SHP77 (cell line): Measurements from ENCODE around the gene C1orf141.
"Not testable (repeated sequence)": the region's sequence is repeated elsewhere in the genome, so short reads cannot be mapped to it uniquely, and the experiment has no call there.

Source experiments
- DNase-seq, 2 experiments: peaks; one replicate each; lab custom pipeline; 2025; lab: John Stamatoyannopoulos, UW

Gene C1orf141

DNA sequence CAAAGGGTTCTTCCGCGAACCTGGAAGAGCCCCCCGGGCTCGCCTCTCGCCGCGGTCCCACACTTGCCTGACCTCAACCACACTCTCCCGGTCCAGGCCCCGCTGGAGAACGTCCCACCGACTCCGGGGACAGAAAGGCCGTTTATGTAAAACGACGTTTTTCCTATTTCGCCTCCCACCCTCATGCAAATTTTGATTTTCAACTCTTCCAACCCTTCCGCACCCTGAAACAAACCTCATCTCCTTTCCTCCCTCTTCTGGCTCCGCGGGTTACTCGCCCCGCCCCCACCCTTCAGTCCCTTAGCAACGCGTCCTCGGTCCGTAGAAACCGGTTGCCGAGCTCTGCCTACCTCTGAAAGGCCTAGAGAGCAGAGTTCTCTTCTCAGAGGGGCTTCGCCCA lies at the start of gene C1orf141:
Gene C1orf141 (minus strand): TSS at position 276 of the 400 bp plus-strand sequence. CDS start 7,730 bp downstream, outside the sequence.
- DNase-seq = no peak

DNA sequence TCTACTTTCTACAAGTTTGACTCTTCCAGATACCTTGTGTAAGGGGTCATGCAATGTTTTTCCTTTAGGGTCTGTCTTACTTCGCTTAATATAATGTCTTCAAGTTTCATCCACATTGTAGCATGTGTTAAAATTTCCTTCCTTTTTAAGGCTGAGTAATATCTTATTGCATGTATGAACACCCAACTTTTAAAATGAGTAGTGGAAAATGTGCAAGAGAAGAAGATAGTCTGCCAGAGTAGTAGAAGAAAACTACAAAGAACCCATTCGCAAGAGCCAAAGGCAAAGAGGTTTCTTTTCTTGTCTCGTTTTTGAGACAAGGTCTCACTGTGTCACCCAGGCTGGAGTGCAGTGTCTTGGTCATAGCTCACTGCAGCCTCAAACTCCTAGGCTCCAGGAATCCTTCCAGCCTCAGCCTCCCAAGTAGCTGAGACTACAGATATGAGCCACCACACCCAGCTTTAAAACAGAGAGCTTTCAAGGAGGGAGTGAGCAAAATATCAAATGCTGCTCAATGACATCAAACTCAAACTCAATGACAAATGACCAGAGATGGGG lies 40.8 kb upstream of the C1orf141 start:
- DNase-seq = no peak

DNA sequence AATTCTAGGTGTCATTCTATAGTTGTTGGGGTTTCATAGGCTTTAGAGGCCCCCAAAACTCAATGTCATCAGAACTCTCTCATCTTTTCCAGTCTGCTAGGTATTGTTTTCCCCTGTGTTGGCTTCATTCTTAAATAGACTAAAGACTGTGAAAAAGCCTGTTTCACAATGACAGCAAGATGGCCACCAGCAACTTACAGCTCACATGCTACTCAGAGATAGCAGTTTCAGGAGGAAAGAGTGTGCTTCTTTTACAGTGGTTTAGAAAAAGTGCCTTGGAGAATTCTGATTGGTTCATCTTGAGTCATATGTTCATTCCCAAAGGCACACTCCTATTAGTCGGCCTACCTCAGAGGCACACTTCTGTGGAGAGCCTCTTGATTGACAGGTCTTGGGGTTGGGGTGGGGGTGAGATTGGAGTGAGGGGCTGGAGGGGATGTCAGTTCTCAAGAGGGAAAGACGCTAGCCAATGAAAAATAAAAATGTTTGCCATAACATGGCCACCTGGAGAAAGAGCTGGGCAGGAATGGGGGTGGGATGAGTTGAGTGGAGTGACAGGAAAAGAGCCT lies 40.0 kb upstream of the C1orf141 start:
- no peak for DNase-seq

DNA sequence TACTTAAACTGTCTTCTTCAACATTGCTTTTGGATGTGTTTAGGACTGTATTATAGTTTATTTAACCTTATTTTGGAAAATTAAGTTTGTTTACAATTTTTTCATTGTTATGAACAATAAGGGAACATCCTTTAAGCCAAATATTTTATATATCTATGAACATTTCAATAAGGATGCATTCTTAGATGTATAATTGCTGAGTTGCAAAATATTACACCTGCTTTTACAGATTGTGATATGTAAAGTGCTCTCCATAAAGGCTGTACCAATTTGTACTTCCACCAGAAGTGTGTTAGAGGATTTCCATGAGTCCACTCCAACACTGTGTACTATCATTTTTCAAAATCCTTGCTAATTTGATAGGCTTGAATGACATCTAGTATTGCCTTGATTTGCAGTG lies 39.2 kb upstream of the C1orf141 start:
- DNase-seq = no peak

DNA sequence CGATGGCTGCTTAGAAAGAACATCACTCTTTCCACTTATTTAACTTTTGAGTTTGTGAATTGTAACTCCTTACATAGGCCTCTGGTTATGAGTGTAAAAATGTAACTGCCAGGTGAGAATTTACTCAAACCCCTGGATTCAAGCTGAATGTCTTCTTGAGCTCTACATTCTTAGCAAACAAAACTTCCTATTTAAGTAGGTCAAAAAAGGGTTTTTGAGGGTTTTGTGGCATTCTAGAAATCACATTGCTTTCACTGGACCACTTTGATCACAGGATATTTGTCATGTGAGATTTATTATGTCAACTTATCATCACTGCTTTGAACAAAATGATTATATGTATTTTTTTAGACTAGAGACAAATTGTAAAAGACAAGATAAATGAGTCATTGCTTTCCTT lies 37.2 kb upstream of the C1orf141 start:
- no peak for DNase-seq

DNA sequence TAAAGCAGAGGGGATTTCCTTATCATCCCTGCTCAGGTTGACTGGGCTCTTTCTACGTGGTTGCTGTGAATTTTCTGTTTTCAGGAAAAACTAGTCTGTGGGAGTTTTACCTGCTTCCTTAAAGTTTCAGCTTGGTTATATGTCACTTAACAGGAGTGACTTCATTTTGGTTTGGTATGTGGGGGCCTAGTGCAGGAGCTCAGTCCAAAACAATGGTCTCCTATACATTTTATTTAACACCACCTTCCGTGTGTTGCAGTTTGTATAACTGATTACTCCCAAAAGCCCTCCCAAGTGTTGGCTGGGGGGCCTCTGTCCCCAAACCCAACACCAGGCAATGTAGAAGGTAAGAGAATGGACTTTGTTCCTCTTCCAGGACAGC lies 36.8 kb upstream of the C1orf141 start:
- no peak for DNase-seq

DNA sequence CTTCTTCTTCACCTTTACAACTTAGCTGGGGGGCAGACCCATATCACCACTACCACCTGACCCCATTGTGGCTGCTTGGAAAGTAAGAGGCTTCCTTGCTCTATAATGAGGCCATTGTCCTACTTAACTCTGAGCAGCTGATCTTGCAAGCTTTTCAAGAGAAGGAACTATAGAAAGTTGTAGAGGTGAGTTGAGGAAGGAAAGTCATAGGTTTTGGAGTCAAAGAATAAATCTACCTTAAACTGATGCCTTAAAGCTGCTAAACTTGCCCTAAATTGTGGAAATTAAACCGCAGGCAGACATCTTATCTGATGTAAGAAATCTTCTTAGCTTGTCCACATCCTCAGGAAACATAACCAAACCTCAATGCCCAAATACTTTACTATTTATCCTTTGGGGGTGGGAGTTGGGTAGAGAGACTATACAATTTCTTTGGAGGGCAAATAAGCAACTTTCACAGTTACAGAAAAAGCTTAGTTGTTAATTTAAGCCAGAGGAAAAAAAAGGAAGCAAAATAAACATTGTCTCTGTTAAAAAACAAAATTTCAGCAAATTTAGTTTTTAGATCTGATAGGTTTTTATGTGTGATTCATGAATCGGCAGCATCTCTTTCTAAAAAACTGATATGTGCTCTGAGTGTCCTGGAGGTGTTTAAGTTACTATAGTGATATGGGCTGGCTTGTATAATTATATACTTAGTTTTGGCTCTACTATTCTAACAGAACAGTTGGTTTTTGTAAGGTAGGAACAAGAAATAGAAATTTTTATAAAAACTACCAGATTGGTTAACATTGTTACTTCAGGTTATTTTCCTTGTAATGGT lies 36.2 kb upstream of the C1orf141 start:
- no peak for DNase-seq

DNA sequence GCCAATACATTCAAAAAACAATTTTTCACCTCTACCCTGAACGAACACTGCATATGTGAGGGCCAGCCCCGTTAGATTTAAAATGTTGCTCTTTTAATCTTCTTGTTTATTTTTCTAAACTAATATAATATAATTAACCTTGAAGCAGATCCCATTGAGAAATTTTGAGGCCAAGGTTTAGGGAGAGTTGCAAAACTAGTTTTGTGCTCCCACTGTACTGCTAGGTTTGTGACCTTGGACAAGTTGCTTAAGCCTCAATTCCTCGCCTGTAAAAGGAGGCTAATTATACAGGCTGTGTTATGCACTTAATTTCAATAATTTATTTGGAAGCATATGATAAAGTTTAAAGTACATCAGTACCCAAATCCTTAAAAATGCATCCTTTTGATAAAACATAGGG lies 35.2 kb upstream of the C1orf141 start:
- DNase-seq = no peak

DNA sequence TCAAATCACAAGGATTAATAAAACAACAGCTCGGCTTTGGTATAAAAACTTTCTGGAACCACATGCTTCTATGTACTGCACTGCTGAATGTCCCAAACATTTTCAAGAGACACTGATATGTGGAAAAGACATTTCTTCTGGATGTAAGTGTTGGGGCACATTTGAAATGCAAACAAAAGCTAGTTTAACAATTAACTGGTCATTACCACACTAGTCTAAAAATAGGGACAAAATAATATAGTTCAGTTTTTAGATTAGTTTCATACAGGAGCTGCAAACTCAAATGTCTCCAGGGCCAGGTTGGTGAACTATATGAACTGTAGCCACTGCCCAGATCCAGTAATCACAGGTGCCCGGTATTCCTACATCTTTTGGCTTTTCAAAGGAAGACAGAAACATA lies 34.7 kb upstream of the C1orf141 start:
- DNase-seq = no peak

DNA sequence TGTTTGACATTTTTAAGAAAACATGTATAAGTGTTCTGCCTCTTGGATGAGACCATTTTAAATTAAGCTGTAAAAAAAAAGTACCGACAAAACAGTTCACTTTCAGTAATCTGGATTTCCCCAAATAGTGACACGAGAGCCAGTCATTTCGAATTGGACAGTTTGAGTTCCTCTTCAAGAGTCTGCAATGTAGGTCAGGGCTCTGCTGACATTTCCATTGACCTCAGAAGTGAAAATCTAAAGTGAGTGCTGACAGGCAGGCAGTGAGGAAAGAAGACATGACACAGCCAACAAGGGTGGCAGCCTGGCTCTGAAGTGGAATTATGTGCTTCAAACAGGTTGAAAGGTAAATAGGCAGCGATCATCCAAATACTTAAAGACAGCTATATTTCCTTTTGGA lies 31.4 kb upstream of the C1orf141 start, which contains the start of gene IL23R:
Gene IL23R (plus strand): TSS at position 259 of the 400 bp plus-strand sequence. CDS start 1,667 bp downstream, outside the sequence.
- no peak for DNase-seq

DNA sequence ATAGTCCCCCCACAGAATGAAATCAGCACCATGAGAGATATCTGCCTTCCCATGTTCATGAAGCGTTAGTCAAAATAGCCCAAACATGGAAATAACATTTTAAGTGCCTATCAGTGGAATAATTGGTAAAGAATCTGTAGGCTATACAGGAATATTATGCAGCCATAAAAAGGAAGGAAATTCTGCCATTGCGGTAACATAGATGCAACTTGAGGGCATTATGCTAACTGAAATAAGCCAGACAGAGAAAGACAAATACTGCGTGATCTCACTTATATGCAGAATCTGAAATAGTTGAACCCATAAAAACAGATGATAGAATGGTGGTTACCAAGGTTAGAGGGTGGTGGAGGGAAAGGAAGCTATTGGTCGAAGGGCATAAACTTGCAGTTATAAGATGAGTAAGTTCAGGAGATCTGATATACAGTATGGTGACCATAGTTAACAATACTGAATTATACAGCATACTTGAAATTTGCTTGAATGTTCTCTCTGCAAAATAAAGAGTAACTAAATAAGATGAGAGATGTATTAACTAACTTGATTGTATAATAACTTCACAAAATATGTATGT lies 30.8 kb upstream of the C1orf141 start:
- DNase-seq = no peak

DNA sequence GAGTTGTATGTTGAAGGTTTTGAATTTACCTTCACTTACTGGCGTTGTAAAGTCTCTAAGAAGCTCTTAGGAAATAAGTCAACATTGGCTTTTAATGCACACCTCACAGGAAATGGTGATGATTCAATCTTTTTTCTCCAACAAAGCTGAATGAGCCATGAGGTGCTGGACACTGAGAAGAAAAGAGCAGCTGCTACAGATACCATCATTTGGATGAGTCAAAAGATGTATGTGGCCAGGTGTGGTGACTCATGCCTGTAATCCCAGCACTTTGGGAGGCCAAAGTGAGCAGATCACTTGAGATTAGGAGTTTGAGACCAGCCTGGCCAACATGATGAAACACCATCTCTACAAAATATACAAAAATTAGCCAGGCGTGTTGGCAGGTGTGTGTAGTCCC lies 28.2 kb upstream of the C1orf141 start:
- peak; percentile 52 to 58 for DNase-seq

DNA sequence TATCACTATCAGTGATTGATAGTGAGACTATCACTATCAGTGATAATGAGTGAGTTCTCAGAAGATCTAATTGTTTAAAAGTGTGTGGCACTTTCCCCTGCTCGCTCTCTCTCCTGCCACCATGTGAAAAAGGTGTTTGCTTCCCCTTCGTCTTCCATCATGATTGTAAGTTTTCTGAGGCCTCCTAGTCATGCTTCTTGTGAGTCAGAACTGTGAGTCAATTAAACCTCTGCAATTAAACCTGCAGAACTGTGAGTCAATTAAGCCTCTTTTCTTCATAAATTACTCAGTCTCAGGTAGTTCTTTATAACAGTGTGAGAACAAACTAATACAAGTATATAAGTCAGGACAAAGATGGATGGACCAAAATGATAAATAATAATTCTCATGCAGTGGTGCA lies 24.5 kb upstream of the C1orf141 start:
- DNase-seq = no peak

DNA sequence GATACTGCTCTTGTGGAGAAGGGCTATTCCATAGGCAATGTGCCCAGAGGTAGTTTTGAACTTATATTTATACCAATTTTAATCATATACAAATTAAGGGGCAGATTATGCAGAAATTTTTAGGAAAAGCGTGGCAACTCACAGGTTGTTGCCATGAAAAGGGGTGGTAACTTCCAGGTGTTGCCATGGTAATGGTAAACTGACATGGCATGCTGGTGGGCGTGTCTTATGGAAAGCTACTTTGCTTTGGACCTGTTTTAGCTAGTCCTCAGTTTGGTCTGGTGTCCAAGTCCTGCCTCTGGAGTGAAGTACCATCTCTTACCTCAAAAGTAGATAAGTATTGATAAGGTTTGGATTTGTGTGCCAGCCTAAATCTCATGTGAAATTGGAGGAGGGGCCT lies 23.6 kb upstream of the C1orf141 start:
- DNase-seq = no peak

DNA sequence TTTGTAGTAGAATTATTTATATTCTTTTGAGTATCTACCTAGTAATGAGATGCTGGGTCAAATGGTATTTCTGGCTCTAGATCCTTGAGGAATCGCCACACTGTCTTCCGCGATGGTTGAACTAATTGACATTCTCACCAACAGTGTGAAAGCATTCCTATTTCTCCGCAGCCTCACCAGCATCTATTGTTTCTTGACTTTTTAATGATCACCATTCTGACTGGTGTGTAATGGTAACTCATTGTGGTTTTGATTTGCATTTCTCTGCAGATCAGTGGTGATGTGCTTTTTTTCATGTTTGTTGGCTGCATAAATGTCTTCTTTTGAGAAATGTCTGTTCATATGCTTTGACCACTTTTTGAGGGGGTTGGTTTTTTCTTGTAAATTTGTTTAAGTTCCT lies 16.2 kb upstream of the C1orf141 start:
- DNase-seq = no peak

DNA sequence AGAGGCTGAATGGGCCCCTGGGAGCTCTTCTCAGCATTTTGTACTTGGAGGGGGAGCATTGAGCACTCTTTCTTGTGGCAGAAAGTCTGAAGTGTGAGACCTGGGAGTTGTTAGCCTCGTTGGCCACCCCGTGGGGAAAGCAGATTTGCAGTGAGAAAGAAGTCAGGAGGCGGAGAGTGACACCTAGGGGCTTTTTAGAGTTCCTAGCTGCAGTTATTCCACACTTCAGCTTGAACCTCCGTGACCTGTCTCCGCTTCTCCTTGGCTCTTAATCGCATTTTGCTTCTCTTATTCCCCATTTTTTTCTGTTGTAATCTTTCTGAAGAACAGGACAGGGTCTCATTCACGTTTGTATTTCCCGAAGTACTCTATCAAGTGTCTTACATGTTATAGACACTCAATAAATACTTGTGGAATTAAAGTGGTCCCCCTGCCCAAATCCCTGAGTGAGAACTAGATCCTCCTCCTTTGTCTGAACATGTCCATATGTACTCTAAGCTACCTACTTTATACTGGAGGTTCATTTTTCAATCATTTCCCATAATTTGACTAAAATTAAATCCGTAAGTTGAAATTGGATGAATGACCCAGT lies 14.5 kb upstream of the C1orf141 start:
- DNase-seq = peak; percentile 70 to 78

DNA sequence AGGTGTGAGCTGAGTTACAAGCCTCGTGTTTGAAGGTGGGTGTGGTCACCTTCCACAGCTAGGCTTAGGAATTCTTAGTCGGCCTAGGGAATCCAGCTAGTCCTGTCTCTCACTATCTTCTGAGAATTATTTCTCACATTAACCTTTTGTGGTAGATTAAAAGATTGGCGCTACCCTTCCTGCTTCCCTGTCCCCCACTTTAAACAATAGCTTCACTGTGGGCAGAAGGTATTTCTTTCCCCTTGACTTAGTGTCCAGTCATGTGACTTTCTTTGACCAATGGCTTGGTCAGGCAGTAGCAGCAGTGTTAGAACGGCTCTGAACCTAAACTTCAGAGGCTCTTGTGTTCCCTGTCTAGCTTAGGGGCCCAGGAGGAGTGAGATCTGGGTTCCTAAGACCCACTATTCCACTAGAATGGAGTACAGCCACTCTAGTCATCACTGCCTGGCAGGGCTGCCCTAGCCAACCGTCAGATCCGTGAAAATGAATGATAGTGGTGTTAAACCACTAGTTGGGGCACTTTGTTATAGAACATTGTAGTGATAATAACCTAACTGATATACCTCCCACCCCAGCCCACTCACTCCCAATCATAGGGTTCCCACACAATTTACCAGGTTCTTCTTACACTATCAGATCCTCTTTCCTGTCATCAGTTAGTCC lies 13.9 kb upstream of the C1orf141 start:
- no peak for DNase-seq

DNA sequence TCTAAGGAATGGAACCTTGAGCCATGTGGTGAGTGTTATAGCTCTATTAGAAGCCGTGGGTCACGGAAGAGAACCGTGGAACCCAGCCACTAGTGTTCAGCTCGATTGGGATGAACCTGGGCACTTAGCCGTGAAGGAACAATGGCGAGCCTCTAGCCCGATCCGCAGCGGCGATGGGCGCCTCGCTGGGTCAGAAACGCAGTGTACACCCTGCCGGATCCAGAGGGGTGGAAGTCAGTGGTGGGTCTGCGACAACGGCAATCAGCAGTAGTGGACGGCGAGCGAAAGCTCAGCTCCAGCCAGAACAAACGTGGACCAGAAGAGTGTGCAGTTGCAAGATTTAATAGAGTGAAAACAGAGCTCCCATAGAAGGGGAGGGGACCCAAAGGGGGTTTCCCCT lies 13.2 kb upstream of the C1orf141 start:
- not testable (repeated sequence) for DNase-seq

DNA sequence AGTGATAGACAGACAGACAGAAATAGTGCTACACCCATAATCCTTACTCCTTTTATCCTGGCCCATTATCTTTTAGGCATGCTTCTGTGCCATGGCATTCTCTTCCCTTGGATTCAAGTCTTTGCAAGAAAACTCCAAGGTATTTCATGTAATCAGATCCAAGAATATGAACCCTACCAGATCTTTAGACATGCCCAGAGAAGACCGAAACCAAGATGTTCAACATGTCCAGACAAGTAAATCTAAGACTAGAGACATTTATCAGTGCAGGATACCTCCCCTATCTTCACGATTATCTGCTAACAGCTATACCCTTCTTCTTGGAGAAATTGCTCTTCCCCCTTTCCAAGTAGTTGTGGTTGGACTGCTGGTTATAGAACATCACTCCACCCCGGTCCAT lies 11.8 kb upstream of the C1orf141 start:
- DNase-seq = no peak

DNA sequence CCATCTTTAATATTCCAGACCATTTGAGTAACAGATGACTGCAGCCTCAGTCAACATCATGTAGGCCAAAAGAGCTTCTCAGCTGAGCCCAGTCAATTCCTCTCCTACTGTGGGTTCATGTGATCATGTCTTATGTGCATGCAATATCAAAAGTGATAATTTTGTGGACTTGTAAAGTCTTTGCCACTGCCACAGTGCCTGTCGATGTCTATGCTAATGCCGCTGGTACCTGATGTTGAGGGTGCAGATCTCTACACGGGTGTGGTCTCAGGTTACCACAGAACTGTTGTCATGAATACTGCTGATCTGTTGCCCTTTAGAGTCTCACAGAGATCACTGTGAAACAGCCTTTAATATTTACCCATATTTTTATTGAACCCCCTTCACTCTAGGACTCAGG lies 11.3 kb upstream of the C1orf141 start:
- no peak for DNase-seq

DNA sequence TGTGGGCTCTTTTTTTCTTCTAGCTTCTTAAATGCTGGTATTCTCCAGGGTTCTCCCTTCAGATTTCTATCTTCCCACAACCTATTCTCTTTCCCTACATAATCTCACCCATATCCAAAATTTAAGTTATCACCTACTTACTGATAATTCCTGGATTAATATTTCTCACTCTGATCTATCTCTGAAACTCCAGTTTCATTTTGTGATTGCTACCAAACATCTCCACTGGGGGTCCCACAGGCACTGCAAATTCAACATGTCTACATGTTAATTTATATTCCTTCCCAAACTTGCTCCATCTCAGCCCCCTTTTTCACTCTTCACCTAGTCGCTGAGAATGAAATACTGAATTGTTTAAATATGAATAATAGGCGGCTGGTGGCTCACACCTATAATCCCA lies 9.9 kb upstream of the C1orf141 start:
- no peak for DNase-seq

DNA sequence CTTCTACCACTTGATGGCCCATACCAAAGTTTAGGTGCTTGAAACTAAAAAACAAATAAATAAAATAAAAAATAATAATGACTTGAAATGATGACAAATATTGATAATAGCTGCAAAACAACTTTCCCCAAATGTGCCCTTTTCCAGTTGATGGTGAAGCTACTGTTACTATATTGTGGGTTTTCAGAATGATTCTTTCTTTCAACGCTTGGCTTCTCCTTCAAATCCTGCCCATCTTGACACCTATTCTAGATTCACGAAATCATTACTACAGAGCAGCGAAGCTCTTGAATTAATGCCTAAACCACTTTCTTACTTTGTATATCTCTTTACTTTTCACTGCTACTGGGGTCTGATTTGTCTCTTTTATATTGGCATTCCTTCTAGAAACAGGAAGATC lies 9.2 kb upstream of the C1orf141 start:
- no peak for DNase-seq
